ENCODE measurements around the gene EFCAB5. TPM values are rescaled to one million over a fixed set of nuclear protein-coding genes. Genes with fewer than 3 reads are reported as not detected.

The EFCAB5 gene
- polyA plus RNA-seq, 1 of the 3 experiments (the other 2 are of a cell fraction): 0.05 TPM

DNA sequence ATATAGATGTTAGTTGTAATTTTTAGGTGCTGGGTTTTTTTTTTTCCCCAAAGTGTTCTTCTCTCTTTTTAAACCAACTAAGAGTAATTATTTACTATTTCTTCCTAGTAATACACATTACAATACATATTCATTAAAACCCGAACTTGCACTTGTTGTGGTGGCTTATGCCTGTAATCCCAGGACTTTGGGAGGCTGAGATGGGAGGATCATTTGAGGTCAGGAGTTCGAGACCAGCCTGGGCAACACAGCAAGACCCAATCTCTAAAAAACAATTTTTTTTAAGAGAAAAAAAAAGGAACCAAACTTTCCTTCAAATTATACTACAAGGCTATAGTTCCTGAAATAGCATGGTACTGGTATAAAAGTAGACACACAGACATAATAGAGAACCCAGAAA lies 3.8 kb downstream of the EFCAB5 start (continued):
- TF ChIP-seq, protein P1, sequence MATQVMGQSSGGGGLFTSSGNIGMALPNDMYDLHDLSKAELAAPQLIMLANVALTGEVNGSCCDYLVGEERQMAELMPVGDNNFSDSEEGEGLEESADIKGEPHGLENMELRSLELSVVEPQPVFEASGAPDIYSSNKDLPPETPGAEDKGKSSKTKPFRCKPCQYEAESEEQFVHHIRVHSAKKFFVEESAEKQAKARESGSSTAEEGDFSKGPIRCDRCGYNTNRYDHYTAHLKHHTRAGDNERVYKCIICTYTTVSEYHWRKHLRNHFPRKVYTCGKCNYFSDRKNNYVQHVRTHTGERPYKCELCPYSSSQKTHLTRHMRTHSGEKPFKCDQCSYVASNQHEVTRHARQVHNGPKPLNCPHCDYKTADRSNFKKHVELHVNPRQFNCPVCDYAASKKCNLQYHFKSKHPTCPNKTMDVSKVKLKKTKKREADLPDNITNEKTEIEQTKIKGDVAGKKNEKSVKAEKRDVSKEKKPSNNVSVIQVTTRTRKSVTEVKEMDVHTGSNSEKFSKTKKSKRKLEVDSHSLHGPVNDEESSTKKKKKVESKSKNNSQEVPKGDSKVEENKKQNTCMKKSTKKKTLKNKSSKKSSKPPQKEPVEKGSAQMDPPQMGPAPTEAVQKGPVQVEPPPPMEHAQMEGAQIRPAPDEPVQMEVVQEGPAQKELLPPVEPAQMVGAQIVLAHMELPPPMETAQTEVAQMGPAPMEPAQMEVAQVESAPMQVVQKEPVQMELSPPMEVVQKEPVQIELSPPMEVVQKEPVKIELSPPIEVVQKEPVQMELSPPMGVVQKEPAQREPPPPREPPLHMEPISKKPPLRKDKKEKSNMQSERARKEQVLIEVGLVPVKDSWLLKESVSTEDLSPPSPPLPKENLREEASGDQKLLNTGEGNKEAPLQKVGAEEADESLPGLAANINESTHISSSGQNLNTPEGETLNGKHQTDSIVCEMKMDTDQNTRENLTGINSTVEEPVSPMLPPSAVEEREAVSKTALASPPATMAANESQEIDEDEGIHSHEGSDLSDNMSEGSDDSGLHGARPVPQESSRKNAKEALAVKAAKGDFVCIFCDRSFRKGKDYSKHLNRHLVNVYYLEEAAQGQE (IDR thresholded peaks at IDR 0.05; ENCODE audit: low read depth, low read length): no peak
- TF ChIP-seq CHD2 (IDR thresholded peaks at IDR 0.05; ENCODE audit: low read length, partially characterized antibody): no peak

DNA sequence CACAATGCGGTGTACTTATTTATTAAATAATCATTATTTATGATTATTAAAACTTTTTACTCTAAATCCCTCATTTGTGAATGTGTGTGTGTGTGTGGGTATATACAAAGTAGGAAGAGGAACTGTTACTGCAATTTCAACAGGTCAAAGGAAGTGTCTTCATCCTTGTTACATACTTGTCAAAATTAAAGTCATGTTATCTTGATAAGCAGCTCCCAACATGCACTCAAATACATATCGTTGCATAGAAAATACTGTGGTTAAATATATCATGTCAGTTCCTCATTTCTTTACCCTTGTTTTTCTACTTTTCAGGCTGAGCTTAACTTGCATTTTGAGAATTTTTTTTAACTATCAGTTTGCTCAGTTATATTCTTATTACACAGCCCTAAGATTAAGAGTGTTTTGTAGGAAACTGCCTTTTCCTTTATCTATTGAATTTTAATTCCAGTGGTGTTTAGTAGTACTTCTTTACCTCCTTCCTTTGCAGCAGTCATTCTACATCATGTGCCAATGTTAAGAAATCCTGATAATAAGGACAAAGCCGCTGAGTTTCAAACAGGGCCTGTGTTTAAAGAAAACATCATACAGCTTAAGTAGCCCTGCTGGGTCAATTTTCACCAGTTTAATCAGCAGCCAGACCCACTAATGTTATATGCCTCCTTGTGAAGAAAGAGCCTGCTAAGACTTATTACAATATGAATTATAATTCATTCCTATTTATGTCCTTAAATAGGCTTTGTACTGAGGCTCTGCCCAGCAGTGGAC lies 7.2 kb downstream of the EFCAB5 start:
- no peak overlapping the region for H3K4me3 ChIP-seq (ENCODE audit: low read depth in 2 of 2, low read length in 1 of 2)
- H3F3A ChIP-seq (replicated peaks; ENCODE audit: insufficient read depth): no peaks in the 10 kb centered on the region
- H3K27me3 ChIP-seq (ENCODE audit: insufficient read depth): no peaks in the 10 kb centered on the region
- TF ChIP-seq TEAD4 (IDR thresholded peaks at IDR 0.05; ENCODE audit: borderline replicate concordance, insufficient read depth) (no peak), RXRA (IDR thresholded peaks at IDR 0.05; ENCODE audit: borderline replicate concordance, low read depth) (no peak), EP300 (IDR thresholded peaks at IDR 0.05; ENCODE audit: borderline replicate concordance in 1 of 2, low read depth in 1 of 2, low read length in 1 of 2) (no peak), TCF12 (IDR thresholded peaks at IDR 0.05) (no peak), MEF2A (IDR thresholded peaks at IDR 0.05; ENCODE audit: borderline replicate concordance, low read depth) (no peak), GATA2 (CRISPR knock-in tag; IDR thresholded peaks at IDR 0.05) (no peak), SMC3 (IDR thresholded peaks at IDR 0.05; ENCODE audit: low read depth, low read length) (no peak), RFX5 (IDR thresholded peaks at IDR 0.05; ENCODE audit: low read length) (no peak), RAD21 (IDR thresholded peaks at IDR 0.05; ENCODE audit: low read length) (no peak), RCOR1 (IDR thresholded peaks at IDR 0.05; ENCODE audit: low read length) (no peak)
- TF ChIP-seq, protein P2, sequence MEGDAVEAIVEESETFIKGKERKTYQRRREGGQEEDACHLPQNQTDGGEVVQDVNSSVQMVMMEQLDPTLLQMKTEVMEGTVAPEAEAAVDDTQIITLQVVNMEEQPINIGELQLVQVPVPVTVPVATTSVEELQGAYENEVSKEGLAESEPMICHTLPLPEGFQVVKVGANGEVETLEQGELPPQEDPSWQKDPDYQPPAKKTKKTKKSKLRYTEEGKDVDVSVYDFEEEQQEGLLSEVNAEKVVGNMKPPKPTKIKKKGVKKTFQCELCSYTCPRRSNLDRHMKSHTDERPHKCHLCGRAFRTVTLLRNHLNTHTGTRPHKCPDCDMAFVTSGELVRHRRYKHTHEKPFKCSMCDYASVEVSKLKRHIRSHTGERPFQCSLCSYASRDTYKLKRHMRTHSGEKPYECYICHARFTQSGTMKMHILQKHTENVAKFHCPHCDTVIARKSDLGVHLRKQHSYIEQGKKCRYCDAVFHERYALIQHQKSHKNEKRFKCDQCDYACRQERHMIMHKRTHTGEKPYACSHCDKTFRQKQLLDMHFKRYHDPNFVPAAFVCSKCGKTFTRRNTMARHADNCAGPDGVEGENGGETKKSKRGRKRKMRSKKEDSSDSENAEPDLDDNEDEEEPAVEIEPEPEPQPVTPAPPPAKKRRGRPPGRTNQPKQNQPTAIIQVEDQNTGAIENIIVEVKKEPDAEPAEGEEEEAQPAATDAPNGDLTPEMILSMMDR (IDR thresholded peaks at IDR 0.05): no peak
- TF ChIP-seq, protein P3, sequence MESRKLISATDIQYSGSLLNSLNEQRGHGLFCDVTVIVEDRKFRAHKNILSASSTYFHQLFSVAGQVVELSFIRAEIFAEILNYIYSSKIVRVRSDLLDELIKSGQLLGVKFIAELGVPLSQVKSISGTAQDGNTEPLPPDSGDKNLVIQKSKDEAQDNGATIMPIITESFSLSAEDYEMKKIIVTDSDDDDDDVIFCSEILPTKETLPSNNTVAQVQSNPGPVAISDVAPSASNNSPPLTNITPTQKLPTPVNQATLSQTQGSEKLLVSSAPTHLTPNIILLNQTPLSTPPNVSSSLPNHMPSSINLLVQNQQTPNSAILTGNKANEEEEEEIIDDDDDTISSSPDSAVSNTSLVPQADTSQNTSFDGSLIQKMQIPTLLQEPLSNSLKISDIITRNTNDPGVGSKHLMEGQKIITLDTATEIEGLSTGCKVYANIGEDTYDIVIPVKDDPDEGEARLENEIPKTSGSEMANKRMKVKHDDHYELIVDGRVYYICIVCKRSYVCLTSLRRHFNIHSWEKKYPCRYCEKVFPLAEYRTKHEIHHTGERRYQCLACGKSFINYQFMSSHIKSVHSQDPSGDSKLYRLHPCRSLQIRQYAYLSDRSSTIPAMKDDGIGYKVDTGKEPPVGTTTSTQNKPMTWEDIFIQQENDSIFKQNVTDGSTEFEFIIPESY (IDR thresholded peaks at IDR 0.05; ENCODE audit: borderline replicate concordance, low read depth): no peak
- TF ChIP-seq, protein P1 (IDR thresholded peaks at IDR 0.05; ENCODE audit: low read depth, low read length): no peak
- TF ChIP-seq, protein P4, sequence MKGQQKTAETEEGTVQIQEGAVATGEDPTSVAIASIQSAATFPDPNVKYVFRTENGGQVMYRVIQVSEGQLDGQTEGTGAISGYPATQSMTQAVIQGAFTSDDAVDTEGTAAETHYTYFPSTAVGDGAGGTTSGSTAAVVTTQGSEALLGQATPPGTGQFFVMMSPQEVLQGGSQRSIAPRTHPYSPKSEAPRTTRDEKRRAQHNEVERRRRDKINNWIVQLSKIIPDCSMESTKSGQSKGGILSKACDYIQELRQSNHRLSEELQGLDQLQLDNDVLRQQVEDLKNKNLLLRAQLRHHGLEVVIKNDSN (IDR thresholded peaks at IDR 0.05; ENCODE audit: borderline replicate concordance, low read depth): no peak
- TF ChIP-seq, protein P5, sequence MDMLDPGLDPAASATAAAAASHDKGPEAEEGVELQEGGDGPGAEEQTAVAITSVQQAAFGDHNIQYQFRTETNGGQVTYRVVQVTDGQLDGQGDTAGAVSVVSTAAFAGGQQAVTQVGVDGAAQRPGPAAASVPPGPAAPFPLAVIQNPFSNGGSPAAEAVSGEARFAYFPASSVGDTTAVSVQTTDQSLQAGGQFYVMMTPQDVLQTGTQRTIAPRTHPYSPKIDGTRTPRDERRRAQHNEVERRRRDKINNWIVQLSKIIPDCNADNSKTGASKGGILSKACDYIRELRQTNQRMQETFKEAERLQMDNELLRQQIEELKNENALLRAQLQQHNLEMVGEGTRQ (IDR thresholded peaks at IDR 0.05; ENCODE audit: borderline replicate concordance, low read depth, low read length): no peak
- H3K27ac ChIP-seq (ENCODE audit: low read depth in 2 of 2, low read length in 1 of 2): no peak overlapping the region
- no peaks in the 10 kb centered on the region for H3K9me3 ChIP-seq
- H4K20me1 ChIP-seq (ENCODE audit: insufficient read depth): no peaks in the 10 kb centered on the region
- CTCF ChIA-PET: interaction anchor here (1.0 to 2.6 kb wide), 4 partner anchors 17 to 145 kb away, joined by 3 to 7 read pairs (median 3); no protein-coding TSS in a partner anchor
- H3K9ac ChIP-seq: no peak overlapping the region
- H3K4me2 ChIP-seq: no peak overlapping the region
- 85% methylated on average over 3 of the region's 3 CpGs for WGBS (ENCODE audit: low lambda C conversion rate)
- no peaks in the 10 kb centered on the region for H3K9me2 ChIP-seq
- DNase-seq: no peak
- H3K36me3 ChIP-seq (replicated peaks in 1 of 2; ENCODE audit: control insufficient read depth in 1 of 2, insufficient read depth in 2 of 2, low read length in 1 of 2): no peaks in the 10 kb centered on the region
- H3K4me1 ChIP-seq (ENCODE audit: control insufficient read depth in 1 of 2, insufficient read depth in 2 of 2, low read depth in 1 of 2, low read length in 1 of 2): no peaks in the 10 kb centered on the region
- POLR2A ChIA-PET: interaction anchor here (0.7 kb wide), 1 partner anchor 768 kb away, joined by 3 read pairs; no protein-coding TSS in a partner anchor
- no peak overlapping the region for H2AFZ ChIP-seq (ENCODE audit: low read depth)
- H3K79me2 ChIP-seq (ENCODE audit: insufficient read depth): no peaks in the 10 kb centered on the region
